ENCODE measurements around the gene PCSK9.
A peak's percentile ranks its signal among the peaks of the same experiment; 100 is the strongest.

Gene PCSK9

GRCh38 chr1:54995013-54995760, 44.2 kb upstream of the PCSK9 start:
- no peak overlapping the region for H3K4me3 ChIP-seq (ENCODE audit: low read length)
- no peak for TF ChIP-seq CTCF (conservative IDR thresholded peaks at IDR 0.05; ENCODE audit: low read depth, low read length)
- no peak for DNase-seq (ENCODE audit: low read depth)

- no peak for TF ChIP-seq CTCF (conservative IDR thresholded peaks at IDR 0.05; ENCODE audit: low read depth, low read length)
- no peak overlapping the region for H3K4me3 ChIP-seq (ENCODE audit: low read length)
- DNase-seq (ENCODE audit: low read depth) = no peak
Observed at GRCh38 chr1:54995835-54996234, 43.5 kb upstream of the PCSK9 start.

GRCh38 chr1:54996359-54996868, 42.9 kb upstream of the PCSK9 start:
- H3K4me3 ChIP-seq (ENCODE audit: low read length) = peak overlapping the region; percentile 20
- DNase-seq (ENCODE audit: low read depth) = no peak
- peak; percentile 74 for TF ChIP-seq CTCF (conservative IDR thresholded peaks at IDR 0.05; ENCODE audit: low read depth, low read length)

- TF ChIP-seq CTCF (conservative IDR thresholded peaks at IDR 0.05; ENCODE audit: low read depth, low read length) = no peak
- no peak for DNase-seq (ENCODE audit: low read depth)
- H3K4me3 ChIP-seq (ENCODE audit: low read length) = peak overlapping the region; percentile 20
Observed at GRCh38 chr1:54996869-54997710, 42.3 kb upstream of the PCSK9 start.

GRCh38 chr1:54997711-54997986, 41.7 kb upstream of the PCSK9 start:
- H3K4me3 ChIP-seq (ENCODE audit: low read length) = no peak overlapping the region
- no peak for TF ChIP-seq CTCF (conservative IDR thresholded peaks at IDR 0.05; ENCODE audit: low read depth, low read length)
- no peak for DNase-seq (ENCODE audit: low read depth)

- no peak overlapping the region for H3K4me3 ChIP-seq (ENCODE audit: low read length)
- no peak for TF ChIP-seq CTCF (conservative IDR thresholded peaks at IDR 0.05; ENCODE audit: low read depth, low read length)
- DNase-seq (ENCODE audit: low read depth) = no peak
Observed at GRCh38 chr1:54998100-54998499, 41.2 kb upstream of the PCSK9 start.

All from retinal pigment epithelial cell (primary cell).